Endothelial cell of umbilical vein (primary cell): ENCODE measurements around the gene MEF2A.

Experiments
- CTCF ChIP-seq, 2 donors: IDR thresholded peaks; 1 replicate in 1 of 2; 2 replicates in 1 of 2; pipeline ENCODE4 v1.5.1; 2011; ENCODE audit warnings: low read length in 2 of 2, mild to moderate bottlenecking in 2 of 2, moderate library complexity in 2 of 2, control low read depth in 1 of 2, inconsistent platforms in 1 of 2, low read depth in 1 of 2; ENCODE audit not compliant: insufficient read depth in 1 of 2; ENCODE audit errors: extremely low read depth in 1 of 2
- EZH2 ChIP-seq: IDR thresholded peaks from 2 replicates; pipeline ENCODE4 v1.6.1; 2012; ENCODE audit warnings: borderline replicate concordance, low read depth, mild to moderate bottlenecking, moderate library complexity, low read length, inconsistent platforms; ENCODE audit not compliant: severe bottlenecking
- FOS ChIP-seq: IDR thresholded peaks from 2 replicates; pipeline ENCODE4 v1.6.1; 2011; ENCODE audit warnings: mild to moderate bottlenecking, low read length, moderate library complexity, borderline replicate concordance; ENCODE audit not compliant: insufficient read depth
- GATA2 ChIP-seq: IDR thresholded peaks from 2 replicates; pipeline ENCODE4 v1.7.0; 2011; ENCODE audit warnings: low read depth, mild to moderate bottlenecking, moderate library complexity, mixed read lengths, low read length; ENCODE audit not compliant: insufficient read length, insufficient read depth
- JUN ChIP-seq: IDR thresholded peaks from 2 replicates; pipeline ENCODE4 v1.6.1; 2011; ENCODE audit warnings: borderline replicate concordance, low read depth; ENCODE audit not compliant: insufficient read length, insufficient read depth
- MAX ChIP-seq: IDR thresholded peaks from 2 replicates; pipeline ENCODE4 v1.6.1; 2011; ENCODE audit not compliant: insufficient read depth, insufficient read length
- MYC ChIP-seq: IDR thresholded peaks from one replicate; pipeline ENCODE4 v1.6.1; 2011; ENCODE audit warnings: mild to moderate bottlenecking, low read depth, low read length
- POLR2A ChIP-seq: IDR thresholded peaks from 2 replicates; pipeline ENCODE4 v1.6.1; 2012; ENCODE audit warnings: low read depth, mild to moderate bottlenecking, control low read depth, low read length
- POLR2AphosphoS5 ChIP-seq: IDR thresholded peaks from 2 replicates; pipeline ENCODE4 v1.6.1; 2012; ENCODE audit warnings: low read depth, mild to moderate bottlenecking, control low read depth, low read length, moderate library complexity; ENCODE audit not compliant: insufficient read depth

GRCh38 chr15:99716540-99717095, 150.8 kb downstream of the MEF2A start:
- no peak for TF ChIP-seq POLR2AphosphoS5
- TF ChIP-seq GATA2, result no peak
- no peak for TF ChIP-seq POLR2A
- no peak for TF ChIP-seq CTCF (IDR thresholded peaks at IDR 0.05; ENCODE audit: extremely low read depth in 1 of 2, insufficient read depth in 1 of 2, low read depth in 1 of 2, low read length in 2 of 2)
- TF ChIP-seq MYC, result no peak
- TF ChIP-seq EZH2, result no peak
- no peak for TF ChIP-seq MAX
- TF ChIP-seq JUN, result no peak
- no peak for TF ChIP-seq FOS
